ENCODE results near the gene GRM5.
A peak's percentile ranks its signal among the peaks of the same experiment; 100 is the strongest.
"Not testable (repeated sequence)": the region's sequence is repeated elsewhere in the genome, so short reads cannot be mapped to it uniquely, and the experiment has no call there.

The GRM5 gene

GRCh38 chr11:88484873-88485621 lies 580.7 kb downstream of the GRM5 start:
- peak; percentile 80 to 81 for DNase-seq

DNA sequence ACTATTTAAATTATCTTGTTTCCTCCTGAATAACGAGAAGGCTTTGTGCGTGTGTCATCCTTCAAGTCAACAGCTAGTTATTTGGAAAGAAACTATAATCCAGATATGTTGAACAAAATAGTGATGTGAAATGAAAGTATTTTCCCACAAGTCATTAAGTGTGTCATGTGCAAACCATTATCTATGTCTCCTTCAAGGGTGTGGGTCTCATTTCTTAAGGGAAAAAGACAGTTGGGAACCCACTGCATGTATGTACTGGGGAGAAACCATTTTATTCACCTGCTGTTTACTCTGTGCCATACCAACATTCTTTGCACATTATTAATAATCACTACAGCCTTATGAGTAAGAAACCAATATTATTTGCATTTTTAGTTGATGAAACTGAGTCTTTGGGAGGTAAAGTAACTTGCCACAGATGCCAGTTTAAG lies 582.9 kb downstream of the GRM5 start:
- DNase-seq: no peak

- DNase-seq: no peak
These were observed 585.6 kb downstream of the GRM5 start for GRCh38 chr11:88480223-88480622.

DNA sequence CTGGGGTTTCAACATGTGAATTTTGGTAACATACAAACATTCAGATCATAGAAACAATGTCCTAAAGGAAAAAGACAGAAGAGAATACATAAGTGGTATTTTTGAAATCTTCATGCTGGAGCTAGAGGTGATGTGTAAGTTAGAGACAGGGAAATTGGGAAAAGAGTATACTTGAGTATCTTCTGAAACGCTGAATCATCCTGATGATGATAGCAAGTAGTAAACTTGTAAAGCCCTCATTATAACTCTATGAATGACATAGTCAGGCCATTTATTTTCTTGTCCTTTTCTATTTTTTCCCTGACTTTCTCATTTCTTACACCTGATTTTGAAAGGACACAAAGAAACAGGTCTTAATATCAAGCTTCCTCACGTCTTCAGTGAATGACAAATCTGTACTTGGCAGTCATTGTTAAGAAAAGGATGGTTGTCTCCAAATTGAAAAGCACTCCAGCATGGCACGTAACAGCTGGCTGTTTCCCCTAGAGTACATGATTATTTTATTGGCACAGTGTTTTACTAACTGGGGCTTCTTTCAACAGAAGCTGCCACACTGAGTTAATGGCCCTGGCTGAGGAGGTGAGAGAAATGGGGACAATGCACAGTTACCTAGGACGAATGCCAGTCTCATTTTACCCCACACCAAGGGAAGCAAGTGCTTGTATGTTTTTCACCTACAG lies 587.5 kb downstream of the GRM5 start:
- DNase-seq: no peak

GRCh38 chr11:88475991-88476418 lies 589.8 kb downstream of the GRM5 start:
- DNase-seq: no peak

DNA sequence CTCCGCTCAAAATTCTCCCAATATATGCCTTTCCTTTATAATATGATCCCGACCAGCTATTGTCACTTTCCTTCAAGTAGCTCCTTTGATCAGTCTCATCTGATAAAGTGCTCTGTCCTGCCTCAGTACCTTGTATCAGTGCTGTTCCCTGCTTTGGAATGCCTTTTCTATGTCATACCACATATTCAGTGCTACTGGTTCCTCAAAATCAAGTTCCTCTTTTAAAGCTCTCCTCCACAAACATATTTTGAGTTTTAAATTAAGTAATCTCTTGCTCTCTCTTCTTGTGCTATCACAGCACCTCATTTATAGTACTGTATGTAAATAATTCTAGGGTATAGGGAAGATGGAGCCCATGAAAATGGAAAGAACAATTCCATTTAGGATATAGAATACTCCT lies 591.1 kb downstream of the GRM5 start:
- DNase-seq: peak; percentile 47 to 49

- DNase-seq: no peak
These were observed 596.1 kb downstream of the GRM5 start for GRCh38 chr11:88469561-88470225.

- DNase-seq: no peak
These were observed 601.3 kb downstream of the GRM5 start for GRCh38 chr11:88464528-88464927.

- not testable (repeated sequence) for DNase-seq
These were observed 602.5 kb downstream of the GRM5 start for GRCh38 chr11:88463301-88463700.

DNA sequence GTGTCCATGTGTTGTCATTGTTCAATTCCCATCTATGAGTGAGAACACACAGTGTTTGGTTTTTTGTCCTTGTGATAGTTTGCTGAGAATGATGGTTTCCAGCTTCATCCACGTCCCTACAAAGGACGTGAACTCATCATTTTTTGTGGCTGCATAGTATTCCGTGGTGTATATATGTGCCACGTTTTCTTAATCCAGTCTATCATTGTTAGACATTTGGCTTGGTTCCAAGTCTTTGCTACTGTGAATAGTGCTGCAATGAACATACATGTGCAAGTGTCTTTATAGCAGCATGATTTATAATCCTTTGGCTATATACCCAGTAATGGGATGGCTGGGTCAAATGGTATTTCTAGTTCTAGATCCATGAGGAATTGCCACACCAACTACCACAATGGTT lies 607.7 kb downstream of the GRM5 start:
- DNase-seq: not testable (repeated sequence)

- no peak for DNase-seq
These were observed 609.8 kb downstream of the GRM5 start for GRCh38 chr11:88455974-88456373.

DNA sequence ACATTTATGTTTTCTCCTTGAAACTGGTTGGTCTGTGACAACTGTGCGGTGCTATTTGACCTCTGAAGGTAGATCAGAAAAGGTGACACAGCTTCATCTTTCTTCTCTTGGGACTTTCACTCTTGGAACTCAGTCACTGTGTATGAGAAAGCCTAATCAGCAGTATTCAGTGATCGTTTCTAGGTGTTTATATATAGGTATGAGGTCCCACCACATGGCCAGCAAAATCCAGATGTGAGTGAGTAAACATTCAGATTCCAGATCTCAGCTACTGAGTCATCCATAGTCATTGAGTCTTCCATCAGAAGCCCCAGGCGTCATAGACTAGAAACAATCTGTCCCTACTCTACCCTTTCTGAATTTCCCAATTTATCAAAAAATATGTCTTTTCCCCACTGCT lies 610.9 kb downstream of the GRM5 start:
- no peak for DNase-seq
